Measurements from ENCODE around the gene PIMREG.
"Not testable (repeated sequence)": the region's sequence is repeated elsewhere in the genome, so short reads cannot be mapped to it uniquely, and the experiment has no call there.

Gene PIMREG

DNA sequence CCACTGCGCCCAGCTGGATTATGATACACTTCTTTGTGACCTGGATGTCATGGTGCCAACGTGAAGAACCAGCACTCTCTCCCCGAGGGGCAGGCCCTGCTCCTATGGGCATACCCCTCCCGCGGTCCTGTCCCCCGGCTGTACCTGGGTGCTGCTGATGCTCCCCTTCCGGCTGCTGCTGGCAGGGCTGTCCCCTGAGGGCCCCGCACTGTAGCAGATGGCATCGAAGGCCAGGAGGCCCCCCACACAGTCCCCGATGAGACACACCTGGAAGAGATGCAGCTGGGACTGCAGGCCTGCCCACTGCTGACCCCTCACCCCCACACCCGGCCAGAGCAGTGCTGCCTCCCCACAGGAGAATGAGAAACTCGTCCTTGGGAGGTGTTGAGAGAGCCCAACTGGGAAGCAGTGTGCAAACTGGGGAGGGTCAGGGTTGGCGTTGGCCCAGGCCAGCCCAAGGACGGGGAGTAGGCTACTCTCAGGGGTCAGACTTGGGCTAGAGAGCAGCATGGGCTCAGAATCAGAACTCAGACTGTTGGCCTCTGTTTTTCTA lies 33.7 kb downstream of the PIMREG start:
- TF ChIP-seq, protein P1, sequence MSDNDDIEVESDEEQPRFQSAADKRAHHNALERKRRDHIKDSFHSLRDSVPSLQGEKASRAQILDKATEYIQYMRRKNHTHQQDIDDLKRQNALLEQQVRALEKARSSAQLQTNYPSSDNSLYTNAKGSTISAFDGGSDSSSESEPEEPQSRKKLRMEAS (IDR thresholded peaks at IDR 0.05; ENCODE audit: low read depth, low read length) = no peak
- TF ChIP-seq MYC (IDR thresholded peaks at IDR 0.05; ENCODE audit: low read depth, low read length) (no peak), POLR2A (IDR thresholded peaks at IDR 0.05; ENCODE audit: extremely low read depth, insufficient read length) (no peak)
- TF ChIP-seq, protein P2, sequence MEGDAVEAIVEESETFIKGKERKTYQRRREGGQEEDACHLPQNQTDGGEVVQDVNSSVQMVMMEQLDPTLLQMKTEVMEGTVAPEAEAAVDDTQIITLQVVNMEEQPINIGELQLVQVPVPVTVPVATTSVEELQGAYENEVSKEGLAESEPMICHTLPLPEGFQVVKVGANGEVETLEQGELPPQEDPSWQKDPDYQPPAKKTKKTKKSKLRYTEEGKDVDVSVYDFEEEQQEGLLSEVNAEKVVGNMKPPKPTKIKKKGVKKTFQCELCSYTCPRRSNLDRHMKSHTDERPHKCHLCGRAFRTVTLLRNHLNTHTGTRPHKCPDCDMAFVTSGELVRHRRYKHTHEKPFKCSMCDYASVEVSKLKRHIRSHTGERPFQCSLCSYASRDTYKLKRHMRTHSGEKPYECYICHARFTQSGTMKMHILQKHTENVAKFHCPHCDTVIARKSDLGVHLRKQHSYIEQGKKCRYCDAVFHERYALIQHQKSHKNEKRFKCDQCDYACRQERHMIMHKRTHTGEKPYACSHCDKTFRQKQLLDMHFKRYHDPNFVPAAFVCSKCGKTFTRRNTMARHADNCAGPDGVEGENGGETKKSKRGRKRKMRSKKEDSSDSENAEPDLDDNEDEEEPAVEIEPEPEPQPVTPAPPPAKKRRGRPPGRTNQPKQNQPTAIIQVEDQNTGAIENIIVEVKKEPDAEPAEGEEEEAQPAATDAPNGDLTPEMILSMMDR (IDR thresholded peaks at IDR 0.05; ENCODE audit: low read depth, low read length) = no peak
- DNase-seq (ENCODE audit: low read depth) = no peak

GRCh38 chr17:6478486-6478885 lies 34.2 kb downstream of the PIMREG start:
- TF ChIP-seq MYC (IDR thresholded peaks at IDR 0.05; ENCODE audit: low read depth, low read length) = no peak
- TF ChIP-seq, protein P2 (IDR thresholded peaks at IDR 0.05; ENCODE audit: low read depth, low read length) = no peak
- TF ChIP-seq, protein P1 (IDR thresholded peaks at IDR 0.05; ENCODE audit: low read depth, low read length) = no peak
- TF ChIP-seq POLR2A (IDR thresholded peaks at IDR 0.05; ENCODE audit: extremely low read depth, insufficient read length) = no peak
- no peak for DNase-seq (ENCODE audit: low read depth)
- H3K4me3 ChIP-seq (ENCODE audit: low read depth, low read length) = no peak overlapping the region

More for the DNA sequence above, 33.7 kb downstream of the PIMREG start:
- H3K4me3 ChIP-seq (ENCODE audit: low read depth, low read length) = no peak overlapping the region

- DNase-seq (ENCODE audit: low read depth) = no peak
- TF ChIP-seq, protein P1 (IDR thresholded peaks at IDR 0.05; ENCODE audit: low read depth, low read length) = no peak
- TF ChIP-seq MYC (IDR thresholded peaks at IDR 0.05; ENCODE audit: low read depth, low read length) (no peak), POLR2A (IDR thresholded peaks at IDR 0.05; ENCODE audit: extremely low read depth, insufficient read length) (no peak)
- TF ChIP-seq, protein P2 (IDR thresholded peaks at IDR 0.05; ENCODE audit: low read depth, low read length) = no peak
These were observed 35.5 kb downstream of the PIMREG start for GRCh38 chr17:6479622-6480302.

GRCh38 chr17:6480303-6480675 lies 36.0 kb downstream of the PIMREG start:
- TF ChIP-seq, protein P1 (IDR thresholded peaks at IDR 0.05; ENCODE audit: low read depth, low read length) = no peak
- no peak overlapping the region for H3K4me3 ChIP-seq (ENCODE audit: low read depth, low read length)
- DNase-seq (ENCODE audit: low read depth) = no peak

More at GRCh38 chr17:6479622-6480302, 35.5 kb downstream of the PIMREG start:
- H3K4me3 ChIP-seq (ENCODE audit: low read depth, low read length) = no peak overlapping the region

DNA sequence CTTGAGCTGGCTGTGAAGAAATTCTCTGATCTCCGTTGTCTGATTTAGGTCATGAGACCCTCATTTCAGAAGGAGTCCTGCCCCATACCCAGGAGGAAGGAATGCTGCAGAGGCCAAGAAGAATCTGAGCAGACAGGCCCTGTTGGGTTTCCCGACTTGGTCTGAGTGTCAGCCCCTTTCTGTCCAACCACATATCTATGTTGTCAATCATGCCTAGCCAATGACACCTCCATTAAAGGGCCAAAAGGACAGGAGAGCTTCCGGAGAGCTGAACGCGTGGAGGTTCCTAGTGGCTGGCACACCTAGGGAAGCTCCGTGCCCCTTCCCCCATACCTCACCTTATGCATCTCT lies 37.8 kb downstream of the PIMREG start:
- TF ChIP-seq MYC (IDR thresholded peaks at IDR 0.05; ENCODE audit: low read depth, low read length) (no peak), POLR2A (IDR thresholded peaks at IDR 0.05; ENCODE audit: extremely low read depth, insufficient read length) (no peak)
- TF ChIP-seq, protein P1 (IDR thresholded peaks at IDR 0.05; ENCODE audit: low read depth, low read length) = no peak
- TF ChIP-seq, protein P2 (IDR thresholded peaks at IDR 0.05; ENCODE audit: low read depth, low read length) = no peak

GRCh38 chr17:6482796-6483195 lies 38.5 kb downstream of the PIMREG start:
- not testable (repeated sequence) for H3K4me3 ChIP-seq (ENCODE audit: low read depth, low read length); DNase-seq (ENCODE audit: low read depth)

More for the DNA sequence above, 37.8 kb downstream of the PIMREG start:
- H3K4me3 ChIP-seq (ENCODE audit: low read depth, low read length) = no peak overlapping the region
- no peak for DNase-seq (ENCODE audit: low read depth)

Measured in NB4 (cell line).